HL-60/S4 treated with phorbol 12-myristate 13-acetate at 8.2 ng/mL for 4 days and 3 days (cell line): ENCODE data around the gene GUCA2B.

Experiments
- in situ Hi-C: fragments of 300-500 bp; cut with MboI; formaldehyde crosslinking; loops from 2 replicates; pipeline ENCODE4 v1.15.0; 2022; ENCODE audit warnings: low sequenced_read_pairs

GUCA2B gene

GRCh38 chr1:42141978-42142377 lies 11.2 kb upstream of the GUCA2B start:
- in situ Hi-C loops = loop anchor here (25.0 kb wide), 1 partner anchor 580 kb away; no protein-coding TSS in a partner anchor

GRCh38 chr1:42142894-42143675 lies 10.1 kb upstream of the GUCA2B start:
- in situ Hi-C loops = loop anchor here (25.0 kb wide), 1 partner anchor 581 kb away; no protein-coding TSS in a partner anchor

GRCh38 chr1:42143896-42144710 lies 9.1 kb upstream of the GUCA2B start:
- in situ Hi-C loops = loop anchor here (25.0 kb wide), 1 partner anchor 582 kb away; no protein-coding TSS in a partner anchor

- in situ Hi-C loops = loop anchor here (25.0 kb wide), 1 partner anchor 583 kb away; no protein-coding TSS in a partner anchor
Measured at GRCh38 chr1:42144711-42145388, 8.4 kb upstream of the GUCA2B start.

GRCh38 chr1:42145389-42145716 lies 7.9 kb upstream of the GUCA2B start:
- in situ Hi-C loops = loop anchor here (25.0 kb wide), 1 partner anchor 583 kb away; no protein-coding TSS in a partner anchor

GRCh38 chr1:42145764-42146625 lies 7.2 kb upstream of the GUCA2B start:
- in situ Hi-C loops = loop anchor here (25.0 kb wide), 1 partner anchor 584 kb away; no protein-coding TSS in a partner anchor

GRCh38 chr1:42146626-42147320 lies 6.4 kb upstream of the GUCA2B start:
- in situ Hi-C loops = loop anchor here (25.0 kb wide), 1 partner anchor 584 kb away; no protein-coding TSS in a partner anchor

- in situ Hi-C loops = loop anchor here (25.0 kb wide), 1 partner anchor 586 kb away; no protein-coding TSS in a partner anchor
Measured at GRCh38 chr1:42148166-42148565, 5.0 kb upstream of the GUCA2B start.

GRCh38 chr1:42150651-42151050 lies 2.6 kb upstream of the GUCA2B start:
- in situ Hi-C loops = no loop called here

GRCh38 chr1:42152119-42152518 lies 1.1 kb upstream of the GUCA2B start:
- in situ Hi-C loops = no loop called here

- in situ Hi-C loops = no loop called here
Measured at GRCh38 chr1:42153624-42154023, 414 bp downstream of the GUCA2B start.

GRCh38 chr1:42154685-42155084 lies 1.5 kb downstream of the GUCA2B start:
- in situ Hi-C loops = no loop called here

GRCh38 chr1:42155362-42155761 lies 2.2 kb downstream of the GUCA2B start:
- in situ Hi-C loops = no loop called here

GRCh38 chr1:42157667-42158066 lies 4.5 kb downstream of the GUCA2B start:
- in situ Hi-C loops = no loop called here

GRCh38 chr1:42158189-42158588 lies 5.0 kb downstream of the GUCA2B start:
- in situ Hi-C loops = no loop called here

GRCh38 chr1:42162181-42162580 lies 9.0 kb downstream of the GUCA2B start:
- in situ Hi-C loops = no loop called here

- in situ Hi-C loops = no loop called here
Measured at GRCh38 chr1:42163114-42163513, 9.9 kb downstream of the GUCA2B start.

GRCh38 chr1:42163536-42164503 lies 10.6 kb downstream of the GUCA2B start:
- in situ Hi-C loops = no loop called here
